Choroid plexus epithelial cell (primary cell): ENCODE data around the gene SLC1A2.

Source experiments
- DNase-seq: peaks from one replicate; pipeline ENCODE4 v3.0.0-alpha.2; 2010; ENCODE audit warnings: low read depth
- H3K4me3 ChIP-seq: 2 replicates; pipeline ENCODE4 v1.5.1; 2011; ENCODE audit warnings: low read depth, mild to moderate bottlenecking, control low read depth, low read length, moderate library complexity
- TF ChIP-seq, protein P1 (sequence below): conservative IDR thresholded peaks from 2 replicates; pipeline ENCODE4 v1.5.1; 2011; ENCODE audit warnings: low read depth, mild to moderate bottlenecking, control low read depth, inconsistent platforms, low read length, moderate library complexity

The SLC1A2 gene

DNA sequence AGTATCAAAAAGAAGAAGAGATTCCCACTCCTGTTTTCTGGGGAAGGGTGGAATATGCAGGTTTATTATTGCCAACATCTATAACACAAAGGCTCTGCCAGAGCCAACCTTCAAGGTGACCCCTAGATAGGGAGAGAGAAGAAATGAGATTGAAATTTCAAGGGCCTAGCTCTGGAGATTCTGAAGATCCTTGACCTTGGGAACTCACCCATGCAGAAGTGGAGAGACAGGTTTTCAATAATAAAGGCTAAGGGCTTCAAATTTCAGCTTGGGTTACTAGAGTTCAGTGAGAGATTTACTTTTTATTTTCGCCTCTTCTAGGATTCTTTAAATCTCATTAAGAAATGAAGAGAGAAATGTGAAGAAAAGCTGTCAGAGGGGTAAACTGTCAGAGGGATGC is 182.0 kb downstream of the SLC1A2 start:
- TF ChIP-seq, protein P1, sequence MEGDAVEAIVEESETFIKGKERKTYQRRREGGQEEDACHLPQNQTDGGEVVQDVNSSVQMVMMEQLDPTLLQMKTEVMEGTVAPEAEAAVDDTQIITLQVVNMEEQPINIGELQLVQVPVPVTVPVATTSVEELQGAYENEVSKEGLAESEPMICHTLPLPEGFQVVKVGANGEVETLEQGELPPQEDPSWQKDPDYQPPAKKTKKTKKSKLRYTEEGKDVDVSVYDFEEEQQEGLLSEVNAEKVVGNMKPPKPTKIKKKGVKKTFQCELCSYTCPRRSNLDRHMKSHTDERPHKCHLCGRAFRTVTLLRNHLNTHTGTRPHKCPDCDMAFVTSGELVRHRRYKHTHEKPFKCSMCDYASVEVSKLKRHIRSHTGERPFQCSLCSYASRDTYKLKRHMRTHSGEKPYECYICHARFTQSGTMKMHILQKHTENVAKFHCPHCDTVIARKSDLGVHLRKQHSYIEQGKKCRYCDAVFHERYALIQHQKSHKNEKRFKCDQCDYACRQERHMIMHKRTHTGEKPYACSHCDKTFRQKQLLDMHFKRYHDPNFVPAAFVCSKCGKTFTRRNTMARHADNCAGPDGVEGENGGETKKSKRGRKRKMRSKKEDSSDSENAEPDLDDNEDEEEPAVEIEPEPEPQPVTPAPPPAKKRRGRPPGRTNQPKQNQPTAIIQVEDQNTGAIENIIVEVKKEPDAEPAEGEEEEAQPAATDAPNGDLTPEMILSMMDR = no peak
- H3K4me3 ChIP-seq = no peak overlapping the region
- DNase-seq = no peak

- peak; percentile 39 for DNase-seq
- TF ChIP-seq, protein P1 = no peak
- no peak overlapping the region for H3K4me3 ChIP-seq
Observed at GRCh38 chr11:35236667-35237003, 182.7 kb downstream of the SLC1A2 start.

GRCh38 chr11:35235936-35236666 is 183.3 kb downstream of the SLC1A2 start:
- H3K4me3 ChIP-seq = no peak overlapping the region

GRCh38 chr11:35235498-35235897 is 183.9 kb downstream of the SLC1A2 start:
- no peak for DNase-seq
- no peak overlapping the region for H3K4me3 ChIP-seq
- TF ChIP-seq, protein P1 = no peak

More at GRCh38 chr11:35235936-35236666, 183.3 kb downstream of the SLC1A2 start:
- DNase-seq = no peak
- TF ChIP-seq, protein P1 = no peak

DNA sequence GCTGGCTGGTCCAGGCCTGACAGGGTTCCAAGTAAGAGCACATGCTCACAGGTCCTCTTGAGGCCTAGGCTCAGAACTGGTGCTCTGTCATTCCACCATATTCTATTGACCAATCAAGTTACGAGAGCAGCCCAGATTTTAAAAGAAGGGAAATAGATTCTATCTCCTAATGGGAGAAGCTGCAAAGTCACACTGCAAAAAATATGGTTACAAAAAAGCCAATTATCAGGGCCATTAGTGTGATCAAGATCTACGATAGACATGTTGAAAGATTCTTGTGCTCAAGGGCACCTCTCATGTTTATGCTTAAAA is 184.2 kb downstream of the SLC1A2 start:
- DNase-seq = no peak
- no peak overlapping the region for H3K4me3 ChIP-seq
- TF ChIP-seq, protein P1 = no peak

- H3K4me3 ChIP-seq = no peak overlapping the region
- TF ChIP-seq, protein P1 = no peak
- no peak for DNase-seq
Observed at GRCh38 chr11:35234460-35235156, 184.8 kb downstream of the SLC1A2 start.

GRCh38 chr11:35233518-35233917 is 185.8 kb downstream of the SLC1A2 start:
- H3K4me3 ChIP-seq = no peak overlapping the region
- TF ChIP-seq, protein P1 = no peak

More at GRCh38 chr11:35233518-35233917, 185.8 kb downstream of the SLC1A2 start:
- DNase-seq = no peak
